ENCODE measurements around the gene PARP12. TPM values are rescaled to one million over a fixed set of nuclear protein-coding genes. Genes with fewer than 3 reads are reported as not detected.
"Not testable (repeated sequence)": the region's sequence is repeated elsewhere in the genome, so short reads cannot be mapped to it uniquely, and the experiment has no call there.

The PARP12 gene
- total RNA-seq, result 10 to 100 TPM; 17.4 to 43.6 TPM

GRCh38 chr7:140062528-140063299 is at the start of gene PARP12:
TSS of gene PARP12 (minus strand) at chr7:140062951. CDS start at chr7:140062847, 104 bp downstream.
- H3K9me3 Mint-ChIP-seq, result peaks cover 15% of the 10 kb centered on the region
- H3K4me3 Mint-ChIP-seq, result peak within 1 kb of the TSS; percentile 69
- H3K4me1 Mint-ChIP-seq, result peaks cover 27% of the 10 kb centered on the region
- peak within 1 kb of the TSS; percentile 48 for H3K27ac Mint-ChIP-seq
- no peaks in the 10 kb centered on the region for H3K36me3 Mint-ChIP-seq (ENCODE audit: low read depth)
- no peaks in the 10 kb centered on the region for H3K27me3 Mint-ChIP-seq
- peak; percentile 73 for ATAC-seq (replicated peaks)

GRCh38 chr7:140108777-140109176 is 46.0 kb upstream of the PARP12 start:
- not testable (repeated sequence) for H3K4me3 Mint-ChIP-seq; H3K4me1 Mint-ChIP-seq; H3K27ac Mint-ChIP-seq; H3K27me3 Mint-ChIP-seq; H3K9me3 Mint-ChIP-seq; ATAC-seq (replicated peaks)
- H3K36me3 Mint-ChIP-seq (ENCODE audit: low read depth), result peaks cover 93% of the 10 kb centered on the region

GRCh38 chr7:140096459-140096858 is 33.7 kb upstream of the PARP12 start:
- Mint-ChIP-seq H3K4me1 (no peaks in the 10 kb centered on the region), H3K27ac (no peak overlapping the region), H3K36me3 (ENCODE audit: low read depth) (peaks cover 99% of the 10 kb centered on the region), H3K4me3 (no peak overlapping the region), H3K9me3 (no peaks in the 10 kb centered on the region), H3K27me3 (no peaks in the 10 kb centered on the region)
- no peak for ATAC-seq (replicated peaks)

GRCh38 chr7:140093375-140093774 is 30.6 kb upstream of the PARP12 start:
- Mint-ChIP-seq H3K27ac (no peak overlapping the region), H3K36me3 (ENCODE audit: low read depth) (peaks cover 95% of the 10 kb centered on the region), H3K4me3 (no peak overlapping the region), H3K4me1 (no peaks in the 10 kb centered on the region), H3K27me3 (no peaks in the 10 kb centered on the region), H3K9me3 (no peaks in the 10 kb centered on the region)
- ATAC-seq (replicated peaks), result no peak

GRCh38 chr7:140085447-140085846 is 22.7 kb upstream of the PARP12 start:
- Mint-ChIP-seq H3K4me3 (peak overlapping the region; percentile 42), H3K36me3 (ENCODE audit: low read depth) (peaks cover 28% of the 10 kb centered on the region), H3K9me3 (no peaks in the 10 kb centered on the region), H3K4me1 (peaks cover 10% of the 10 kb centered on the region), H3K27me3 (no peaks in the 10 kb centered on the region), H3K27ac (peak overlapping the region; percentile 15)
- peak; percentile 54 for ATAC-seq (replicated peaks)

- H3K4me3 Mint-ChIP-seq, result peak overlapping the region; percentile 42
- H3K4me1 Mint-ChIP-seq, result peaks cover 10% of the 10 kb centered on the region
- H3K27me3 Mint-ChIP-seq, result no peaks in the 10 kb centered on the region
- H3K36me3 Mint-ChIP-seq (ENCODE audit: low read depth), result peaks cover 23% of the 10 kb centered on the region
- no peaks in the 10 kb centered on the region for H3K9me3 Mint-ChIP-seq
- peak overlapping the region; percentile 15 for H3K27ac Mint-ChIP-seq
- peak; percentile 84 for ATAC-seq (replicated peaks)
Measured at GRCh38 chr7:140084972-140085371, 22.2 kb upstream of the PARP12 start.

GRCh38 chr7:140084142-140084655 is 21.4 kb upstream of the PARP12 start:
- peaks cover 10% of the 10 kb centered on the region for H3K4me1 Mint-ChIP-seq
- no peaks in the 10 kb centered on the region for H3K27me3 Mint-ChIP-seq
- H3K4me3 Mint-ChIP-seq, result peak overlapping the region; percentile 42
- peak; percentile 10 for ATAC-seq (replicated peaks)
- H3K27ac Mint-ChIP-seq, result no peak overlapping the region
- no peaks in the 10 kb centered on the region for H3K9me3 Mint-ChIP-seq
- H3K36me3 Mint-ChIP-seq (ENCODE audit: low read depth), result peaks cover 16% of the 10 kb centered on the region

- no peak for ATAC-seq (replicated peaks)
- Mint-ChIP-seq H3K27me3 (no peaks in the 10 kb centered on the region), H3K4me1 (peaks cover 10% of the 10 kb centered on the region), H3K36me3 (ENCODE audit: low read depth) (peaks cover 12% of the 10 kb centered on the region), H3K27ac (no peak overlapping the region), H3K9me3 (no peaks in the 10 kb centered on the region), H3K4me3 (no peak overlapping the region)
Measured at GRCh38 chr7:140082770-140083169, 20.0 kb upstream of the PARP12 start.

GRCh38 chr7:140081774-140082425 is 19.1 kb upstream of the PARP12 start:
- Mint-ChIP-seq H3K4me3 (no peak overlapping the region), H3K9me3 (no peaks in the 10 kb centered on the region), H3K4me1 (peaks cover 10% of the 10 kb centered on the region), H3K27ac (peak overlapping the region; percentile 24), H3K27me3 (no peaks in the 10 kb centered on the region), H3K36me3 (ENCODE audit: low read depth) (peaks cover 12% of the 10 kb centered on the region)
- no peak for ATAC-seq (replicated peaks)

GRCh38 chr7:140080919-140081318 is 18.2 kb upstream of the PARP12 start:
- Mint-ChIP-seq H3K36me3 (ENCODE audit: low read depth) (peaks cover 12% of the 10 kb centered on the region), H3K27ac (no peak overlapping the region), H3K4me3 (no peak overlapping the region), H3K27me3 (no peaks in the 10 kb centered on the region), H3K4me1 (peaks cover 10% of the 10 kb centered on the region), H3K9me3 (no peaks in the 10 kb centered on the region)
- no peak for ATAC-seq (replicated peaks)

GRCh38 chr7:140079121-140079536 is 16.4 kb upstream of the PARP12 start:
- H3K36me3 Mint-ChIP-seq (ENCODE audit: low read depth), result peaks cover 12% of the 10 kb centered on the region
- no peaks in the 10 kb centered on the region for H3K27me3 Mint-ChIP-seq
- no peak overlapping the region for H3K27ac Mint-ChIP-seq
- ATAC-seq (replicated peaks), result peak; percentile 28
- H3K9me3 Mint-ChIP-seq, result no peaks in the 10 kb centered on the region
- H3K4me1 Mint-ChIP-seq, result peaks cover 1% of the 10 kb centered on the region
- no peak overlapping the region for H3K4me3 Mint-ChIP-seq

GRCh38 chr7:140078392-140078791 is 15.6 kb upstream of the PARP12 start:
- no peaks in the 10 kb centered on the region for H3K4me1 Mint-ChIP-seq
- no peaks in the 10 kb centered on the region for H3K9me3 Mint-ChIP-seq
- no peak overlapping the region for H3K27ac Mint-ChIP-seq
- no peak for ATAC-seq (replicated peaks)
- H3K4me3 Mint-ChIP-seq, result no peak overlapping the region
- peaks cover 12% of the 10 kb centered on the region for H3K36me3 Mint-ChIP-seq (ENCODE audit: low read depth)
- H3K27me3 Mint-ChIP-seq, result no peaks in the 10 kb centered on the region

- no peaks in the 10 kb centered on the region for H3K9me3 Mint-ChIP-seq
- H3K27me3 Mint-ChIP-seq, result no peaks in the 10 kb centered on the region
- H3K4me1 Mint-ChIP-seq, result no peaks in the 10 kb centered on the region
- ATAC-seq (replicated peaks), result no peak
- no peaks in the 10 kb centered on the region for H3K36me3 Mint-ChIP-seq (ENCODE audit: low read depth)
- H3K4me3 Mint-ChIP-seq, result no peak overlapping the region
- H3K27ac Mint-ChIP-seq, result no peak overlapping the region
Measured at GRCh38 chr7:140074780-140075179, 12.0 kb upstream of the PARP12 start.

GRCh38 chr7:140070546-140070945 is 7.8 kb upstream of the PARP12 start:
- no peaks in the 10 kb centered on the region for H3K4me1 Mint-ChIP-seq
- no peak overlapping the region for H3K4me3 Mint-ChIP-seq
- no peak for ATAC-seq (replicated peaks)
- H3K36me3 Mint-ChIP-seq (ENCODE audit: low read depth), result no peaks in the 10 kb centered on the region
- H3K27me3 Mint-ChIP-seq, result no peaks in the 10 kb centered on the region
- H3K27ac Mint-ChIP-seq, result no peak overlapping the region
- peaks cover 15% of the 10 kb centered on the region for H3K9me3 Mint-ChIP-seq
